ENCODE results near the gene SVOPL.

SVOPL gene

GRCh38 chr7:138602451-138602850 lies 98.7 kb downstream of the SVOPL start:
- no peak for DNase-seq

DNA sequence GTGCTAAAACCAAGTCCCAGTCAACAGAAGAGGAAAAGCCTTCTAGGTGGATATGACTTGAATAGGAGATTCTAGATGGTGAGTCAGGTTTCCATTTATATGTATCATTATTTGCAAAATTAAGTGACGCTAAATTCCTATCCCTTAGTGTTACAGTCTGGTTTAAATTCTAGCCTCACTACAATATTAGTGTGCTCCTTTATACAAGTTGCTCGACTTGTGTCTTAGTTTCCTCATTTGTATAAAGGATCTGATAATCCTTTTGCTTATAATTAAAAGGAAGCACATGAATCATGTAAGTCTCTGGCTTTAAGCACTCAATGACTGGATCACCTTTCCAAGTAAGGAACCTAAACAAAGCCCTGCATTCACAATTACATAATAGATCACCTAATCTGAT lies 105.7 kb downstream of the SVOPL start:
- DNase-seq, result no peak

DNA sequence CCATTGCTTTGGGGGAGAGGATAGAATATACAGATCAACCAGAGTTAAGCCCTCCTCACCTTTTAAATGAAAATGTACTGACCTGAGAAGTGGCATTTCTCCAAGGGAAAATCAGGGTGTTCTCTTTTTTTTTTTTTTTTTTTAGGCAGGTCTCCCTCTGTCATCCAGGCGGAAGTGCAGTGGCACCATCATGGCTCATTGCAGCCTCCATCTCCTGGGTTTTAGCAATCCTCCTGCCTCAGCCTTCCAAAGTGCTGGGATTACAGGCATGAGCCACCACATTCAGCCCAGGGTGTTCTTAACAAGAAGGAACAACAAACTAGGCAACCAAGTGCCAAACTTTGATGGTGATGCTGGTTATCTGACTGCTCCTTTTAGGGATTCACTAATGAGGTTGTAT lies 111.0 kb downstream of the SVOPL start:
- DNase-seq, result no peak

- no peak for DNase-seq
Observed at GRCh38 chr7:138588986-138589385, 112.2 kb downstream of the SVOPL start.

DNA sequence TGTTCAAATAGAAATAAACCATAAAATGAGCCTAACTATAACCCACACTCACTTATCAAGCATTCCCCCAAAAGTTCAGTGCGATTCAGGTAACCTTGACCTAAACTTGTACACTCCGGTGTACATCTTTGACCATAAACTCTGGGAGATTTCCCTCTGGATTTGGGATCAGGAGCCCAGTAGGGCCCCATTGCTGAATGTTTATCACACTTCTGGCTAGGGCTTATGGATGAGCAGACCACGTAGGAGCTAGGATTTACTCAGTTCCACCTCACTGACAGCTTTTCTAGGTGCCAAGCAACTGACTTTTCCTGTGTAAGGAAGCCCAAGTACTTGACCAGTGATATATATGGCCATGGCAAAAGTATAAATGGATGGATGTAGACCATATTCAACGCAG lies 113.7 kb downstream of the SVOPL start:
- DNase-seq, result no peak

DNA sequence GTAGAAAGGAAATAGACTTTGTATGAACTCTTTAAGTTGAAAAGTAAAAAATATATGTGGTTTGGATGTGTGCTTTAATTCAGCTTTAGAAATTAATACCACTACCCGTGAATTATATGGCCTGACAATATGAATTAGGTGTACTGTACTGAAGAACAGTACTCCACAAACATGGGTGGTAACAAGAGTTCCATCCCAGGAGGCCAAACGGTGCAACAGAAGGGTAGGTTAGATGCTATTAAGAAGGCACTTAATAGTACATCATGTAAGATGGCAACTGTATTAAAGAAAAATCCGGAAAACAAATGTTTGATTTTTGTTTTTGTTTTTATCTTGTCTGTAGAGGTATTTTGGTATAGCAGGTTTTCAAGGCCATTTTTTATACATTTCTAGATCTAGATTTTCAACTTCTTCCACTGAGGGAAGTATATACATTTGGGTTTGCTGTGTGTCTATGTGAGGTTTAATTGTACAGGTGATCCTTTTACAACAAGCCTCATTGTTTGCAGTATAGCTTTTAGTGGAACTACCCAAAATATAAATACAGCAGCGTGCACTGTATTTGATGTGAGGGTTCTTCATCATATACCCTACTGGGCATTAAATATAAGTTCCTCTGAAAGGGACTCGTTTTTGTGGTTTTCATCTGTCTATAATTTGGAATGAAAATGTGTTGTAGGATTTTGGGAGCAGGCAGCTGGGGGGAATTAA lies 115.7 kb downstream of the SVOPL start:
- no peak for DNase-seq

- no peak for DNase-seq
Observed at GRCh38 chr7:138584696-138585095, 116.5 kb downstream of the SVOPL start.

- DNase-seq, result no peak
Observed at GRCh38 chr7:138584283-138584682, 116.9 kb downstream of the SVOPL start.

DNA sequence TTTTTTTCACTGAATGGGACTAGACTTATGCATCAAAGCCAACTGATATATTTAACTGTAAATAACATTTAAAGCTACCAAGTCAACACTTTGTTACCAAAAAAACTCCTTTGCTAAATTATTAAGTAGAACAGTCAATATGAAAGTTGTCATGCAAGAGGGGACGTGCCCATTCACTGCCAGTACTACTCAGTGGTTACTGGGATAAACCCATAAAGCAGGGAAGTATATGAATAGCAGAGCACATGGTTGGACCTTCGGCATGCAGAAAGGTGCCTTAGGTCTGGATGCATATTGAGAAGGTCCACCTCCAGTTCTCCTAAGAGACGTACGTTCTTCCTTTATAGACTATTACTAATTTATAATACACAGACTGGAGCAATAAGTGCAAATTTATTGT lies 120.1 kb downstream of the SVOPL start:
- no peak for DNase-seq

DNA sequence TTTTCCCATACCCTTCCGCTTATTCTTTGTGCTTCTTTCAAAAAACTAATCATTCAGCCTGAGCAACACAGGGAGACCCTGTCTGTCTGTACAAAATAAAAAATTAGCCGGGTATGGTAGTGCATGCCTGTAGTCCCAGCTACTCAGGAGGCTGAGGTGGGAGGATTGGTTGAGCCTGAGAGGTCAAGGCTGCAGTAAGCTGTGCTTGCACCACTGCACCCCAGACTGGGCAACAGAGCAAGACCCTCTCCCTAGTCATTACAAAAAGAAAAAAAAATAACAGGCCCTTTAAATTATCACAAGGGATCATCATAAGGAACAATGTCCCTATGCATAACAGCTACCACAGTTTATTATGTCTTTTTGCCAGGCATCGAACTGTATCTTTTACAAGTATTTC lies 121.5 kb downstream of the SVOPL start:
- DNase-seq, result no peak

DNA sequence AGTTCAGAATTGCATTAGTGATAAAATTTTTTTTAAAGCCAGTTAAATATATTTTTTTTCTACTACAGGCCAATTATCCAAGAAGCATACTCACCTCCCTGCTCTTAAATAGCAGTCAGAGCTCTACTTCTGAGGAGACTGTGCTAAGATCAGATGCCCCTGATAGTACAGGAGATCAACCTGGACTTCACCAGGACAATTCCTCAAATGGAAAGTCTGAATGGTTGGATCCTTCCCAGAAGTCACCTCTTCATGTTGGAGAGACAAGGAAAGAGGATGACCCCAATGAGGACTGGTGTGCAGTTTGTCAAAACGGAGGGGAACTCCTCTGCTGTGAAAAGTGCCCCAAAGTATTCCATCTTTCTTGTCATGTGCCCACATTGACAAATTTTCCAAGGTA lies 122.0 kb downstream of the SVOPL start:
- DNase-seq, result no peak

GRCh38 chr7:138575897-138576428 lies 125.2 kb downstream of the SVOPL start:
- DNase-seq, result no peak

GRCh38 chr7:138573741-138574140 lies 127.4 kb downstream of the SVOPL start:
- no peak for DNase-seq

DNA sequence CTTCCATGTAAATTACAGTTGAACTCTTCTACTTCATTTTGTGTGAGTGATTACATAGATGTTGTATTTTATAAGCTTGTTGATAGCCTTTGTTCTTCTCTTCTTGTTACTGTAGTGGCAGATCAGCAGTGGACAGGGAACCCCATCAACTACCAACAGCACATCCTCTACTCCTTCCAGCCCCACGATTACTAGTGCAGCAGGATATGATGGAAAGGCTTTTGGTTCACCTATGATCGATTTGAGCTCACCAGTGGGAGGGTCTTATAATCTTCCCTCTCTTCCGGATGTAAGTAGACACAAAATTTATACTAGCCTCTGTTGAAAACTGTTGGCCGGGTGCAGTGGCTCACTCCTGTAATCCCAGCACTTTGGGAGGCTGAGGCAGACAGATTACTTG lies 130.4 kb downstream of the SVOPL start:
- DNase-seq, result no peak

GRCh38 chr7:138569418-138569817 lies 131.7 kb downstream of the SVOPL start:
- DNase-seq, result no peak

DNA sequence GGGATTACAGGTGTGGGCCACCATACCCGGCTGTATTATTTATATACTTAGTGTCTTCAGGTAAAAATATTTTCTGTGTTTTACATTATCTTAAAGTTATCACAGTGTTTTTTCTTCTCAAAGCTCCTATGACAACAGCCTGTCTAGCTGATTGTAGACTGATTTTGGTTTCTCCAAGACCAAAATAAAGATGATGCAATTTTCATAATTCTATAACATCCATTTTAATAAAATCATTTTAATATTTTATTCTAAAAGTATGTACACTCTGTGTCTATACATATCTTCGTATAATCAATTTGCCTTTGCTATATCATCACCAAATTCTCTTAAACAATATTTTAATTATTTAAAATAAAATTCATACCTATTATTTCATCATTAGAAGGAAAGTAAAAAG lies 132.5 kb downstream of the SVOPL start:
- DNase-seq, result no peak

DNA sequence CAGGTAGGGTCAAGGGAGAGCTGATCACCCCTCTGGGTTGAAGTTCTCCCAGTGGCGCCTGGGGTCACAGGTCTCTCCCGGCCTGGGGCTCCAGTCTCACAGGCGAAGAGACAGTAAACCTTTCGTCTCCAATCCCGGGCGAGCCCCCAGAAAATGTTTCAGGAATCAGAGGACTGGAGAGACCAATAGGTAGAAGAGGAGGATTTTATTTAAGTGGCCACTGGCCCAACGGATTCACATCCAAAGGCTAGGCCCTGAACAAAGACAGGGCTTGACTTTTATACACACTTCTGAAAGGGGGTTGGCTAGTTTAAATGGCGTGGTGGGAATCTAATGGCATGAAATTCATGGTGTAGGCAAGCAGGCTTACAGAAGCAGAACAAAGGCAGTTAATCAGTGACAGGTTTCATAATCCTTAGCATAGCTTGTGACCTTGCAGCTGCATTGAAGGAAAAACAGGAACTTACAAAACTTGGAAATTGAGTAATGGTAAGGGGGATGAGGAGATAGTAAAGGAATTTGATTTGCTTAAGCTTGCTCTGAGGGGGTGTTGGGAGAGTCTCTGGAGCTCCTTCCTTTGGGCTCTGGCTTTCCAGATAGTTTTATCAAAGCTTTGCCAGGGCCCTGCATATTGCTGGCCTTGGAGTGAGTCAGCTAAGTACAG lies 135.6 kb downstream of the SVOPL start:
- no peak for DNase-seq

DNA sequence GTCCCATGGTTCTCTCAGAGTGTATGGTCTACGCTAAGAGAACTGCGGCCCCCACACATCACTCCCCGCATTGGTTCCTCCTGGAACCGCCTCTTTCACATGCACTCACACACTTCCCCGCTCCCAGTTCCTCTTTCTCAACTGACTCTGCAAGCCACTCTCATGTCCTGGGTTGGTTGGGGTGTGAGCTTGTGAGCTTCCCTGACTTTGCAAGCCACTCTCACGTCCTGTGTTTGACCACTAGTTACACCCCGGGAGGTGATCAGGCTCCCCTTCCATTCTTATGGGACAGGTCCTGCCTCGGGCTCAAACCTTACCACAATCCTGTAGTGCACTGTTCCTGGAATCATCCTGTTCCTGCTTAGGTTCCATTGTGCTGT lies 136.1 kb downstream of the SVOPL start:
- DNase-seq, result no peak

- no peak for DNase-seq
Observed at GRCh38 chr7:138564365-138564764, 136.8 kb downstream of the SVOPL start.

GRCh38 chr7:138563808-138564207 lies 137.4 kb downstream of the SVOPL start:
- DNase-seq, result no peak

DNA sequence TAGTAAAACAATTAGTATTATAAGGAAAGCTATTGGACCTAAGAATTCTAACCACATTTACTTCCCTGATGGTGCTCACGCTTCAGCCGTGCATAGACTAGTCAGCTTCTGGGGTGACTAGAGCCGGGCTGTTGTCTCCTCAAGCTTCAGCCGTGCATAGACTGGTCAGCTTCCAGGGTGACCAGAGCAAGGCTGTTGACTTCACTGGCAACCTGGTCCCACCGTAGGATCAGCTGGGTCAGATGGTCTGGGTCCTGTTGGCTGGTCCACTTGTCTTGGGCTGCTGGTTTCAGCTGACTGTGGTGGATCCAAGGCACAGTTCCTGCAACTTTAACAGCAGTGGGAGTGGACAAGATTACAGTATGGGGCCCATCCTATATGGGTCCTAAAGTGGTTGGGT lies 141.7 kb downstream of the SVOPL start:
- no peak for DNase-seq

DNA sequence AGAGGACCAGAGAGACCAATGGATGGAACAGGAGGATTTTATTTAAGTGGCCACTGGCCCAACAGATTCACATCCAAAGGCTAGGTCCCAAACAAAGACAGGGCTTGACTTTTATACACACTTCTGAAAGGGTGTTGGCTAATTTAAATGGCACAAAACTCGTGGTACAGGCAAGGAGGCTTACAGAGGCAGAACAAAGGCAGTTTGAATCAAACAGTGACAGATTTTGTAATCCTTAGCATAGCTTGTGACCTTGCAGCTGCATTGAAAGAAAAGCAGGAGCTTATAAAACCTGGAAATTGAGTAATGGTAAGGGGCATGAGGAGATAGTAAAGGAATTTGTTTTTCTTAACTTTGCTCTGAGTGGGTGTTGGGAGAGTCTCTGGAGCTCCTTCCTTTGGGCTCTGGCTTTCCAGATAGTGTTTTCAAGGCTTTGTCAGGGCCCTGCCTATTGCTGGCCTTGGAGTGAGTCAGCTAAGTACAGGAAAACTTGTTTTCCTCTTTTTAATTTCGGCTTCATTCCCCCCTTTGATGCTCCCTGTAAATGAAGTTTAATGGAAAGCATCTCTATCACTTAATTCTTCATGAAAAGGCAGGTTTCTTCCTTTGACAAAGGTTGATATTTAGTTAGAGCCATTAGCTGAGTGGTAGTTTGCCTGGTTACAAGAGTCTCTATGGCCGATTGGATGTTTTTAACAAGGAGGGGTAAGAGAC lies 144.2 kb downstream of the SVOPL start:
- DNase-seq, result no peak

GRCh38 chr7:138555684-138556083 lies 145.5 kb downstream of the SVOPL start:
- DNase-seq, result no peak

- DNase-seq, result no peak
Observed at GRCh38 chr7:138554674-138555073, 146.5 kb downstream of the SVOPL start.

Data from NCI-H1417 treated with DMSO at 0.1 percent for 48 hours (cell line).